ENCODE measurements around the gene MPO. TPM values are rescaled to one million over a fixed set of nuclear protein-coding genes. Genes with fewer than 3 reads are reported as not detected.

The MPO gene
- total RNA-seq, 1 experiment from 2014 or later, result not detected

DNA sequence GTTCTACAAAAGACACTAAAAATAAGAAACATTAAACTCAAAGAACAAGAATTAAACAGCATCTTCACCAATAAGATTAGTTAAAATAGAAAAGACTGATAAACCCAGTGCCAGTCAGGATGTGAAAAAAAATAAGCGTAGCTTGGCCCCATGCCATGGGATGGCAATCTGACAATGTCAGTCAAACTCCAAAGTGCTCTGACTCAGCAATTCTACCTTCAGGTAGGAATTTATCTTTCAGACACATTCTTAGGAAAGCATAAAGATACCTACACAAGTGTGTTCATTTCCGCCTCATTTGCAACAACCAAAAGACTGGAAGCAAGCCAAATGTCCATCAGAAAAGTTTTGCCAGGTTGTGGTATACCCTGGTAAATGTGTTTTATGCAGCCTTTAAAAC, 9.1 kb upstream of the MPO start:
- H2AFZ ChIP-seq (ENCODE audit: low read length), result no peak overlapping the region
- no peaks in the 10 kb centered on the region for H3K79me2 ChIP-seq (ENCODE audit: low read length)
- no peaks in the 10 kb centered on the region for H3K9me2 ChIP-seq (replicated peaks; ENCODE audit: insufficient read depth, low read length)
- no peak overlapping the region for H3K27ac ChIP-seq (ENCODE audit: low read length)
- no peak overlapping the region for H3K9ac ChIP-seq (ENCODE audit: low read length)
- no peak overlapping the region for H3K4me2 ChIP-seq (ENCODE audit: low read depth, low read length, poor library complexity, severe bottlenecking)
- H3K27me3 ChIP-seq (ENCODE audit: low read length), result no peaks in the 10 kb centered on the region
- no peaks in the 10 kb centered on the region for H4K20me1 ChIP-seq (ENCODE audit: insufficient read depth, low read depth, low read length)
- no peak overlapping the region for H3K4me3 ChIP-seq (ENCODE audit: low read length)
- H3K9me3 ChIP-seq (ENCODE audit: low read length), result no peaks in the 10 kb centered on the region
- H3K36me3 ChIP-seq (ENCODE audit: insufficient read depth, low read length), result no peaks in the 10 kb centered on the region
- no peak for DNase-seq
- H3K4me1 ChIP-seq (ENCODE audit: low read length), result no peaks in the 10 kb centered on the region

DNA sequence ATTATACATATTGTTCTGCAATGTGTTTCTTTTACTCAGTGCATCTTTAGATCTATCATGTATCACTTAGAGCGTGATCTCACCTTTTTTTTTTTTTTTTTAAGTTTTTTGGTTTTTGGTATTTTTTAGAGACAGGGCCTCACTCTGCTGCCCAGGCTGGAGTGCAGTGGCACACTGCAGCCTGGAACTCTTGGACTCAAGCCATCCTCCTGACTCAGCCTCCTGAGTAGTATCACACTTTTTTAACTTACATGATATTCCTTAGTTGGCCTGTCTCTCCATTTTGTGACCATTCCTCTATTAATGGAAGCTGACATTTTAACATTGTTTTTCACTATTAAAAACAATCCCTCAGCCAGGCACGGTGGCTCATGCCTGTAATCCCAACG, 4.7 kb upstream of the MPO start:
- Histone ChIP-seq H3K79me2 (ENCODE audit: low read length) (no peaks in the 10 kb centered on the region), H2AFZ (ENCODE audit: low read length) (no peak overlapping the region), H4K20me1 (ENCODE audit: insufficient read depth, low read depth, low read length) (no peaks in the 10 kb centered on the region), H3K36me3 (ENCODE audit: insufficient read depth, low read length) (no peaks in the 10 kb centered on the region), H3K9me3 (ENCODE audit: low read length) (no peaks in the 10 kb centered on the region), H3K9ac (ENCODE audit: low read length) (no peak overlapping the region), H3K4me2 (ENCODE audit: low read depth, low read length, poor library complexity, severe bottlenecking) (no peak overlapping the region), H3K27me3 (ENCODE audit: low read length) (no peaks in the 10 kb centered on the region), H3K4me3 (ENCODE audit: low read length) (no peak overlapping the region), H3K9me2 (replicated peaks; ENCODE audit: insufficient read depth, low read length) (no peaks in the 10 kb centered on the region), H3K27ac (ENCODE audit: low read length) (no peak overlapping the region), H3K4me1 (ENCODE audit: low read length) (no peaks in the 10 kb centered on the region)
- no peak for DNase-seq

DNA sequence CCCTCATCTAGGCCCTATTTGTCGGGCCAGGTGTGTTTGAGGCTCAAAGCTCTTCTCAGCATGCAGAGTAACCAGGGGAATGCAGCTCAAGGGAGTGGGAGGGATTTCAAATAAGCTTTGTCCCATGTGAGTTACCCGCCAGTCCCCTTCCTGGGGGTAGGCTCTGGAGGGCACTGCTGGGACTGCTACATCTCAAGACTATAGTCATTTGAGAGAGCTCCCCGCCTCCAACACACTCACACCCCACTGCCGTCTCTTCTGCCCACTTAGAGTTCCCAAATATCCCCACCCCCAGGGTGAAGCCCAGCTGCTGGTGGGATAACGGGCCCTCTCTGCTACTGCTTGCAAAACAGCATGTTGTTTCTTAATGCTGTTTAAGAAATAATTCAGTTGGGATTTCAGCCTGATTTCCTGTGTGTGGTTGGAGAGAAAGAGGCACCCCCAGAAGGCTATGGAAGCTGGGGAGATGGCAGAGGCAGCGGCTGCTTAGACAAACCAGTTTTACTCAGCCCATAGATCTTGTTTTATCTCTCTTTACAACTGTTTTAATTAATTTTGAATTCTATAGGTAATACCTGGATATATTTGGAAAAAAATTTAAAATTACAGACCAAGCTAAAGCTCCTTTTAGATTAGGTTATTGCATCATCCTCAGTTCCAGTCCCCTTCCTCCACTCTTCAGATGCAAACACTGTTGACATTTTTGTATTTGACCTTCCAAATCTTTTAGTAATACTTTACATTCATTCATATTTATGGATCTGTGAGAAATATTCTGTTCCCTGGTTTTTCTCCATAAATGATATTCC, 4.1 kb upstream of the MPO start:
- DNase-seq, result no peak
- Histone ChIP-seq H3K27me3 (ENCODE audit: low read length) (no peaks in the 10 kb centered on the region), H3K4me1 (ENCODE audit: low read length) (no peaks in the 10 kb centered on the region), H3K36me3 (ENCODE audit: insufficient read depth, low read length) (no peaks in the 10 kb centered on the region), H3K9ac (ENCODE audit: low read length) (no peak overlapping the region), H4K20me1 (ENCODE audit: insufficient read depth, low read depth, low read length) (no peaks in the 10 kb centered on the region), H3K79me2 (ENCODE audit: low read length) (no peaks in the 10 kb centered on the region), H3K9me2 (replicated peaks; ENCODE audit: insufficient read depth, low read length) (no peaks in the 10 kb centered on the region), H3K9me3 (ENCODE audit: low read length) (no peaks in the 10 kb centered on the region), H3K4me3 (ENCODE audit: low read length) (no peak overlapping the region), H2AFZ (ENCODE audit: low read length) (no peak overlapping the region), H3K27ac (ENCODE audit: low read length) (no peak overlapping the region), H3K4me2 (ENCODE audit: low read depth, low read length, poor library complexity, severe bottlenecking) (no peak overlapping the region)

GRCh38 chr17:58283674-58284612, 3.2 kb upstream of the MPO start:
- H3K4me3 ChIP-seq (ENCODE audit: low read length), result no peak overlapping the region
- H3K9ac ChIP-seq (ENCODE audit: low read length), result no peak overlapping the region
- no peak for DNase-seq
- no peak overlapping the region for H2AFZ ChIP-seq (ENCODE audit: low read length)
- H3K36me3 ChIP-seq (ENCODE audit: insufficient read depth, low read length), result no peaks in the 10 kb centered on the region
- no peak overlapping the region for H3K4me2 ChIP-seq (ENCODE audit: low read depth, low read length, poor library complexity, severe bottlenecking)
- H3K9me2 ChIP-seq (replicated peaks; ENCODE audit: insufficient read depth, low read length), result no peaks in the 10 kb centered on the region
- H3K27ac ChIP-seq (ENCODE audit: low read length), result no peak overlapping the region
- H4K20me1 ChIP-seq (ENCODE audit: insufficient read depth, low read depth, low read length), result no peaks in the 10 kb centered on the region
- H3K27me3 ChIP-seq (ENCODE audit: low read length), result no peaks in the 10 kb centered on the region
- H3K4me1 ChIP-seq (ENCODE audit: low read length), result no peaks in the 10 kb centered on the region
- no peaks in the 10 kb centered on the region for H3K79me2 ChIP-seq (ENCODE audit: low read length)
- no peaks in the 10 kb centered on the region for H3K9me3 ChIP-seq (ENCODE audit: low read length)

- no peaks in the 10 kb centered on the region for H3K79me2 ChIP-seq (ENCODE audit: low read length)
- no peak for DNase-seq
- H4K20me1 ChIP-seq (ENCODE audit: insufficient read depth, low read depth, low read length), result no peaks in the 10 kb centered on the region
These were observed 1.7 kb upstream of the MPO start for GRCh38 chr17:58282442-58282841.

GRCh38 chr17:58281511-58282011, 826 bp upstream of the MPO start:
- Histone ChIP-seq H3K79me2 (ENCODE audit: low read length) (no peaks in the 10 kb centered on the region), H3K4me3 (ENCODE audit: low read length) (no peak overlapping the region), H2AFZ (ENCODE audit: low read length) (no peak overlapping the region), H3K4me1 (ENCODE audit: low read length) (no peaks in the 10 kb centered on the region), H4K20me1 (ENCODE audit: insufficient read depth, low read depth, low read length) (no peaks in the 10 kb centered on the region), H3K4me2 (ENCODE audit: low read depth, low read length, poor library complexity, severe bottlenecking) (no peak overlapping the region), H3K36me3 (ENCODE audit: insufficient read depth, low read length) (no peaks in the 10 kb centered on the region), H3K27me3 (ENCODE audit: low read length) (no peaks in the 10 kb centered on the region), H3K9me2 (replicated peaks; ENCODE audit: insufficient read depth, low read length) (no peaks in the 10 kb centered on the region), H3K27ac (ENCODE audit: low read length) (no peak overlapping the region), H3K9me3 (ENCODE audit: low read length) (no peaks in the 10 kb centered on the region), H3K9ac (ENCODE audit: low read length) (no peak overlapping the region)
- DNase-seq, result no peak

More at GRCh38 chr17:58282442-58282841, 1.7 kb upstream of the MPO start:
- no peak overlapping the region for H3K9ac ChIP-seq (ENCODE audit: low read length)
- no peak overlapping the region for H2AFZ ChIP-seq (ENCODE audit: low read length)
- H3K4me2 ChIP-seq (ENCODE audit: low read depth, low read length, poor library complexity, severe bottlenecking), result no peak overlapping the region
- H3K4me3 ChIP-seq (ENCODE audit: low read length), result no peak overlapping the region
- no peaks in the 10 kb centered on the region for H3K4me1 ChIP-seq (ENCODE audit: low read length)
- no peak overlapping the region for H3K27ac ChIP-seq (ENCODE audit: low read length)
- H3K36me3 ChIP-seq (ENCODE audit: insufficient read depth, low read length), result no peaks in the 10 kb centered on the region
- H3K9me3 ChIP-seq (ENCODE audit: low read length), result no peaks in the 10 kb centered on the region
- H3K27me3 ChIP-seq (ENCODE audit: low read length), result no peaks in the 10 kb centered on the region
- no peaks in the 10 kb centered on the region for H3K9me2 ChIP-seq (replicated peaks; ENCODE audit: insufficient read depth, low read length)

DNA sequence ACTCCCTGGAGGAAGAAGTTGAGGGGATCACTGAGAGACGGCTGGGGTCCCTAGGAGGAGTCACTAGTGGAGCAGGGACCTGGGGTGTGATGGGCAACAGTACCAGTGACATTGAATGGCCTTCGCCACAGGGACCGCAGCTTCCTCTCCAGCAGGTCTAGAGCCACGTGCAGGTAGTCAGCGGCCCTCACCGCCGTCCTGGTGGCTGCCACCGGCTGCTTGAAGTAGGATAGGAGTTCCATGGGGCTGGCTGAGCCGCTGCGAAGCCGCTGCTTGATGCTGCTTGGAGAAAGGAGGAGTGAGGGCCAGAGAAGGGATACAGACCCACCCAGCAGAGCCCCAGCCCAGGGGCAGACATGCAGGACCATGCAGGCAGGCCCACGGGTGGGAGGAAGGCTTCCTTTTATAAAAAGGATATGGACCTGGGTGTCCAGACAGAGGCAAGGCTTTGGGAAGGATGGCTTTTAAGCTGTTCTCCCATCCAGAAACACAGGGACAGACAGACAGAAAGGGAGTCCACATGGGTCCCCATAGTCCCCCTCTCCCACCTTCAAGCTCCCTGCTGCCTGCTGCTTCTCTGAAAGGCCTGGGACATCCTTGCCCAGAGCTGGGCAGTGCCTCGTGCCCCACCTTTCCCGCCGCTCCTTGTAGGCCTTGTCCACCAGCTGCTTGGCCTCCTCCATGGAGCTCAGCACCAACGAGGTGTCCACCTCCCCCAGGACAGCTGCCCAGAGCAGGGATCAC, 827 bp downstream of the MPO start:
- no peak overlapping the region for H3K9ac ChIP-seq (ENCODE audit: low read length)
- no peaks in the 10 kb centered on the region for H3K4me1 ChIP-seq (ENCODE audit: low read length)
- no peak for DNase-seq
- H3K27ac ChIP-seq (ENCODE audit: low read length), result no peak overlapping the region
- H3K27me3 ChIP-seq (ENCODE audit: low read length), result no peaks in the 10 kb centered on the region
- no peaks in the 10 kb centered on the region for H3K9me2 ChIP-seq (replicated peaks; ENCODE audit: insufficient read depth, low read length)
- no peak overlapping the region for H3K4me2 ChIP-seq (ENCODE audit: low read depth, low read length, poor library complexity, severe bottlenecking)
- H2AFZ ChIP-seq (ENCODE audit: low read length), result no peak overlapping the region
- H3K9me3 ChIP-seq (ENCODE audit: low read length), result no peaks in the 10 kb centered on the region
- no peaks in the 10 kb centered on the region for H4K20me1 ChIP-seq (ENCODE audit: insufficient read depth, low read depth, low read length)
- H3K36me3 ChIP-seq (ENCODE audit: insufficient read depth, low read length), result no peaks in the 10 kb centered on the region
- no peaks in the 10 kb centered on the region for H3K79me2 ChIP-seq (ENCODE audit: low read length)
- H3K4me3 ChIP-seq (ENCODE audit: low read length), result no peak overlapping the region
